B cell (primary cell): ENCODE data around the gene H19.

Experiments
- EZH2 ChIP-seq: IDR thresholded peaks from 2 replicates; pipeline ENCODE4 v1.6.1; 2012; ENCODE audit warnings: borderline replicate concordance, low read depth, mild to moderate bottlenecking, moderate library complexity, low read length; ENCODE audit not compliant: insufficient read depth, poor library complexity, severe bottlenecking
- TF ChIP-seq, protein P1 (sequence below): fragments of 200-600 bp; IDR thresholded peaks from one replicate; pipeline ENCODE4 v1.8.0; 2022; ENCODE audit warnings: antibody characterized with exemption, mild to moderate bottlenecking

DNA sequence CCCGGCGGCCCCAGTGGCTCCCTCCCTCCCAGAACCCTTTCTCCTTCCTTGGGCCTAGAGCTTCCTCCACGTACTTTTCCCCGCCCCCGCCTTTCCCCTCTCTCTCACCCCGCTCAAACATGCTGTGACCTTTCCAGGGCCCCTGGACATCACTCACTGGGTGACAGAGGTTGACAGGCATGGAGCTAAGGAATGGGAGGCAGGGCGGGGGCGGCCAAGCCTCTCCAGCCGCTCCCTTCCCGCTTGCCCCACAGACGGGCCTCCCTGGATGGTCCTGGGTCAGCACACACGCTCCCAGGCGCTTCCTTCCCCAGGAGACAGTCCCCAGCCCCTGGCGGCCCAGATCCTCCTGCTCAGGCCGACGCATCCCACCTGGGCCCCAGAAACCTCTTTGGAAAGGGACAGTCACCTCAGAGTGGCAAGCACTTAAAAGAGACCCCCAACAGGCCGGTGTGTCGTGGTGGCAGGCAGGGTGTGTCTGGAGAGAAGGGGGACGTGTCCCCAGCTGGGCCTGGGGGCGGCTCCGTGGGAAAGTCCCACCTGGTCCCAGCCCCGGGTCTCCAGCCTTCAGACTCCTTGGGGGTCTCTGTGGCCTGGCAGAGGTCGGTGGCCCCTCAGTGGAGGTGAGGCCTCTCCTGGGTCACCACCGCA, 8.8 kb downstream of the H19 start:
- TF ChIP-seq EZH2, result no peak
- TF ChIP-seq, protein P1, sequence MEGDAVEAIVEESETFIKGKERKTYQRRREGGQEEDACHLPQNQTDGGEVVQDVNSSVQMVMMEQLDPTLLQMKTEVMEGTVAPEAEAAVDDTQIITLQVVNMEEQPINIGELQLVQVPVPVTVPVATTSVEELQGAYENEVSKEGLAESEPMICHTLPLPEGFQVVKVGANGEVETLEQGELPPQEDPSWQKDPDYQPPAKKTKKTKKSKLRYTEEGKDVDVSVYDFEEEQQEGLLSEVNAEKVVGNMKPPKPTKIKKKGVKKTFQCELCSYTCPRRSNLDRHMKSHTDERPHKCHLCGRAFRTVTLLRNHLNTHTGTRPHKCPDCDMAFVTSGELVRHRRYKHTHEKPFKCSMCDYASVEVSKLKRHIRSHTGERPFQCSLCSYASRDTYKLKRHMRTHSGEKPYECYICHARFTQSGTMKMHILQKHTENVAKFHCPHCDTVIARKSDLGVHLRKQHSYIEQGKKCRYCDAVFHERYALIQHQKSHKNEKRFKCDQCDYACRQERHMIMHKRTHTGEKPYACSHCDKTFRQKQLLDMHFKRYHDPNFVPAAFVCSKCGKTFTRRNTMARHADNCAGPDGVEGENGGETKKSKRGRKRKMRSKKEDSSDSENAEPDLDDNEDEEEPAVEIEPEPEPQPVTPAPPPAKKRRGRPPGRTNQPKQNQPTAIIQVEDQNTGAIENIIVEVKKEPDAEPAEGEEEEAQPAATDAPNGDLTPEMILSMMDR, result no peak
